ENCODE measurements around the gene MICAL2. TPM values are rescaled to one million over a fixed set of nuclear protein-coding genes. Genes with fewer than 3 reads are reported as not detected.

The MICAL2 gene, protein sequence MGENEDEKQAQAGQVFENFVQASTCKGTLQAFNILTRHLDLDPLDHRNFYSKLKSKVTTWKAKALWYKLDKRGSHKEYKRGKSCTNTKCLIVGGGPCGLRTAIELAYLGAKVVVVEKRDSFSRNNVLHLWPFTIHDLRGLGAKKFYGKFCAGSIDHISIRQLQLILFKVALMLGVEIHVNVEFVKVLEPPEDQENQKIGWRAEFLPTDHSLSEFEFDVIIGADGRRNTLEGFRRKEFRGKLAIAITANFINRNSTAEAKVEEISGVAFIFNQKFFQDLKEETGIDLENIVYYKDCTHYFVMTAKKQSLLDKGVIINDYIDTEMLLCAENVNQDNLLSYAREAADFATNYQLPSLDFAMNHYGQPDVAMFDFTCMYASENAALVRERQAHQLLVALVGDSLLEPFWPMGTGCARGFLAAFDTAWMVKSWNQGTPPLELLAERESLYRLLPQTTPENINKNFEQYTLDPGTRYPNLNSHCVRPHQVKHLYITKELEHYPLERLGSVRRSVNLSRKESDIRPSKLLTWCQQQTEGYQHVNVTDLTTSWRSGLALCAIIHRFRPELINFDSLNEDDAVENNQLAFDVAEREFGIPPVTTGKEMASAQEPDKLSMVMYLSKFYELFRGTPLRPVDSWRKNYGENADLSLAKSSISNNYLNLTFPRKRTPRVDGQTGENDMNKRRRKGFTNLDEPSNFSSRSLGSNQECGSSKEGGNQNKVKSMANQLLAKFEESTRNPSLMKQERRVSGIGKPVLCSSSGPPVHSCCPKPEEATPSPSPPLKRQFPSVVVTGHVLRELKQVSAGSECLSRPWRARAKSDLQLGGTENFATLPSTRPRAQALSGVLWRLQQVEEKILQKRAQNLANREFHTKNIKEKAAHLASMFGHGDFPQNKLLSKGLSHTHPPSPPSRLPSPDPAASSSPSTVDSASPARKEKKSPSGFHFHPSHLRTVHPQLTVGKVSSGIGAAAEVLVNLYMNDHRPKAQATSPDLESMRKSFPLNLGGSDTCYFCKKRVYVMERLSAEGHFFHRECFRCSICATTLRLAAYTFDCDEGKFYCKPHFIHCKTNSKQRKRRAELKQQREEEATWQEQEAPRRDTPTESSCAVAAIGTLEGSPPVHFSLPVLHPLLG
- total RNA-seq (2014; rRNA removed; shearing (Covaris generic)) (not detected in 2 replicates), total RNA-seq (2022) (0.59 TPM in 1 of 2 replicates, not detected in the other), Bru-seq, nascent RNA (percentile 5 among the genes with signal in this experiment), BruChase-seq, experiment 1, labeled RNA remaining after a 6-hour chase (percentile 4 among the genes with signal in this experiment), BruChase-seq, experiment 2, labeled RNA remaining after a 2-hour chase (percentile 5 among the genes with signal in this experiment)
- long read RNA-seq, result 0 reads

DNA sequence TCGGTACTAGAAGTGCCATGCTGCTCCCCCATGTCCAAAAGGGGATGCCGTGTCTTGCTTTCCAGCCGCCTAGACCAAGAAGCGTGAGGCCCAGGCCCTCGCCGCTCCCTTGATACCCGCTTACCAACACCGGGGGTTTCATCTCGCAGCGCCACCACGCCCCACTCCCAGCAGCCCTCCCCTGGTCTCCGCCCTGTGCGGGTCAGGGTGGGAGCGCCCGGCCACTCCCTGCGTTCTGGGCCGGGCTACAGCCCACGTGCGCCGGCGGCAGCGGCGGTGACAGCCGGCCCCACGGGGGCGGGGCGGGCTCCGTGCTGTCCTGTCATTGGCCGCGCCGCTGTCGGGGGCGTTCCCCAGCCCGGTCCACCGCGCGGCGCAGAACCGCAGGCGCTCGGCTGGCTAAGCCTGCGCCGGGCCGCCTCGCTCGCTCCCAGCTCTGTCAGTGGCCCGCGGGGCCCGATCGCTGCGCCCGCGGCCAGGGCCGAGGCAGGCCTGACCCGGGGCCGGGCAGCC lies at the start of gene MICAL2:
MICAL2 (plus strand) TSS at position 390 of the 513 bp plus-strand sequence. CDS start 51,566 bp downstream, outside the sequence.
- ChIA-PET CTCF (ENCODE audit: unreplicated experiment) (interaction anchor here (1.0 kb wide), 1 partner anchor 17 kb away, joined by 3 read pairs; no protein-coding TSS in a partner anchor), POLR2A (no interaction called here)
- Histone ChIP-seq H3K4me2 (ENCODE audit: low read length) (no peak within 1 kb of the TSS), H4K20me1 (ENCODE audit: insufficient read depth, low read length) (no peaks in the 10 kb centered on the region), H3K79me2 (ENCODE audit: insufficient read depth, low read depth, low read length) (no peaks in the 10 kb centered on the region), H3K9me2 (ENCODE audit: insufficient read depth, low read length) (no peaks in the 10 kb centered on the region), H3K36me3 (ENCODE audit: insufficient read depth, low read length) (no peaks in the 10 kb centered on the region), H3K4me1 (ENCODE audit: insufficient read depth, low read length, poor library complexity, severe bottlenecking) (no peaks in the 10 kb centered on the region), H3K27ac (ENCODE audit: low read depth, low read length, poor library complexity, severe bottlenecking) (no peak within 1 kb of the TSS), H3K9me3 (ENCODE audit: low read length) (no peaks in the 10 kb centered on the region), H3K4me3 (ENCODE audit: low read depth, low read length, poor library complexity, severe bottlenecking) (no peak within 1 kb of the TSS), H2AFZ (ENCODE audit: low read length) (no peak within 1 kb of the TSS)
- no peak for DNase-seq (ENCODE audit: low spot score)
- TF ChIP-seq, protein P1, sequence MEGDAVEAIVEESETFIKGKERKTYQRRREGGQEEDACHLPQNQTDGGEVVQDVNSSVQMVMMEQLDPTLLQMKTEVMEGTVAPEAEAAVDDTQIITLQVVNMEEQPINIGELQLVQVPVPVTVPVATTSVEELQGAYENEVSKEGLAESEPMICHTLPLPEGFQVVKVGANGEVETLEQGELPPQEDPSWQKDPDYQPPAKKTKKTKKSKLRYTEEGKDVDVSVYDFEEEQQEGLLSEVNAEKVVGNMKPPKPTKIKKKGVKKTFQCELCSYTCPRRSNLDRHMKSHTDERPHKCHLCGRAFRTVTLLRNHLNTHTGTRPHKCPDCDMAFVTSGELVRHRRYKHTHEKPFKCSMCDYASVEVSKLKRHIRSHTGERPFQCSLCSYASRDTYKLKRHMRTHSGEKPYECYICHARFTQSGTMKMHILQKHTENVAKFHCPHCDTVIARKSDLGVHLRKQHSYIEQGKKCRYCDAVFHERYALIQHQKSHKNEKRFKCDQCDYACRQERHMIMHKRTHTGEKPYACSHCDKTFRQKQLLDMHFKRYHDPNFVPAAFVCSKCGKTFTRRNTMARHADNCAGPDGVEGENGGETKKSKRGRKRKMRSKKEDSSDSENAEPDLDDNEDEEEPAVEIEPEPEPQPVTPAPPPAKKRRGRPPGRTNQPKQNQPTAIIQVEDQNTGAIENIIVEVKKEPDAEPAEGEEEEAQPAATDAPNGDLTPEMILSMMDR (conservative IDR thresholded peaks at IDR 0.05; ENCODE audit: low read length), result no peak
- TF ChIP-seq EZH2phosphoT487 (IDR thresholded peaks at IDR 0.05; ENCODE audit: borderline replicate concordance, low read depth, low read length), result no peak
- no TSS peak for BruUV-seq (replicated peaks)
- intact Hi-C loops (cut with micrococcal nuclease; ENCODE audit: unreplicated experiment), result no loop called here

DNA sequence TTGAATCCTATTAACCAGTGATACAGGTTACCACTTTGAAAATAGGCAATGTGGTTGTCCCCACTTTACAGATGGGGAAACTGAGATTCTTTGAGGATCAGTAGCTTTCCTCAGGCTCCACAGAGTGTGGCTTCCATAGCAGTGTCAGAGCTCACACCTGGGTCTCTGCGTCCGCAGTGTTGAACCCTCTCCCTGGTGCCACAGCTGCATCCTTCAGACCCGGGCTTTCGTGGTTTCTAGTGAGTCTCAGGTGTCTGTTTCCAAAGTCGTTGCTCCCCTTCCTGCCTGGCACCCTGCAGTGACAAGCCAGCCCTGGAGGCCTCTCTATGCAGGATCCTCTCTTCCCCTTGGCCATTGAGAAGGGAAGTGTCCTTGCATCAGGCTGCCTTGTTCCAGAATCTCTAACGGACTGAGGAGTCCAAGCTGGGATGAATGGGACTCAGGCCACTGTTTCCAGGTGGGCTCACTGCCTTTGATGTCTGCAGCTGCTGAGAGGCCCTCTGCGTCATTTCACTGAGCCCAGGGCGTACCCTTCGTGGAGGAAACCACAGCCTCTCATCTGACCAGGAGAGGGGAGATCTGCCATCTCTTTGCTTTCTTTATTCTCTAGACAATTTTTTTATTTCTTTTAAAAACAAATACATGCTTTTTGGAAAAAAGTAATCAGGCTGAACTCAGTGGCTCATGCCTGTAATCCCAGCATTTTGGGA lies 48.4 kb upstream of the MICAL2 start:
- H3K79me2 ChIP-seq (ENCODE audit: insufficient read depth, low read depth, low read length), result no peaks in the 10 kb centered on the region
- CTCF ChIA-PET (ENCODE audit: unreplicated experiment), result no interaction called here

More for the DNA sequence above, 48.4 kb upstream of the MICAL2 start:
- POLR2A ChIA-PET, result no interaction called here
- Histone ChIP-seq H3K9me3 (ENCODE audit: low read length) (no peaks in the 10 kb centered on the region), H2AFZ (ENCODE audit: low read length) (no peak overlapping the region), H3K9me2 (ENCODE audit: insufficient read depth, low read length) (no peaks in the 10 kb centered on the region), H3K36me3 (ENCODE audit: insufficient read depth, low read length) (no peaks in the 10 kb centered on the region), H3K27ac (ENCODE audit: low read depth, low read length, poor library complexity, severe bottlenecking) (no peak overlapping the region), H3K4me1 (ENCODE audit: insufficient read depth, low read length, poor library complexity, severe bottlenecking) (no peaks in the 10 kb centered on the region), H3K4me3 (ENCODE audit: low read depth, low read length, poor library complexity, severe bottlenecking) (no peak overlapping the region), H3K4me2 (ENCODE audit: low read length) (no peak overlapping the region), H4K20me1 (ENCODE audit: insufficient read depth, low read length) (no peaks in the 10 kb centered on the region)
- no TSS peak for BruUV-seq (replicated peaks)
- no peak for DNase-seq (ENCODE audit: low spot score)
- intact Hi-C loops (cut with micrococcal nuclease; ENCODE audit: unreplicated experiment), result no loop called here
- TF ChIP-seq EZH2phosphoT487 (IDR thresholded peaks at IDR 0.05; ENCODE audit: borderline replicate concordance, low read depth, low read length), result no peak
- TF ChIP-seq, protein P1 (conservative IDR thresholded peaks at IDR 0.05; ENCODE audit: low read length), result no peak

Data from OCI-LY7 (cell line).